Osteoblast (primary cell): ENCODE results near the gene CDRT15L2. TPM values are rescaled to one million over a fixed set of nuclear protein-coding genes. Genes with fewer than 3 reads are reported as not detected.
"Not testable (repeated sequence)": the region's sequence is repeated elsewhere in the genome, so short reads cannot be mapped to it uniquely, and the experiment has no call there.

Experiments used
- DNase-seq: peaks from one replicate; pipeline ENCODE4 v3.0.0; 2011; ENCODE audit warnings: low spot score, mixed read lengths; ENCODE audit not compliant: insufficient read length; ENCODE audit errors: missing footprints
- H2AFZ ChIP-seq: 2 replicates; pipeline ENCODE4 v1.6.0; 2011; ENCODE audit warnings: mild to moderate bottlenecking, low read length
- H3K27ac ChIP-seq: 2 replicates; pipeline ENCODE4 v1.5.1; 2011; ENCODE audit warnings: mild to moderate bottlenecking, low read depth, low read length, moderate library complexity
- H3K27me3 ChIP-seq: 2 replicates; pipeline ENCODE4 v1.6.0; 2012; ENCODE audit warnings: mild to moderate bottlenecking, control low read depth, inconsistent platforms, low read length, moderate library complexity; ENCODE audit not compliant: insufficient read depth
- H3K36me3 ChIP-seq: 2 replicates; pipeline ENCODE4 v1.5.1; 2011; ENCODE audit warnings: mild to moderate bottlenecking, low read length, control low read depth, moderate library complexity; ENCODE audit not compliant: insufficient read depth
- H3K4me1 ChIP-seq: 2 replicates; pipeline ENCODE4 v1.5.1; 2011; ENCODE audit warnings: mild to moderate bottlenecking, low read length, control low read depth, moderate library complexity; ENCODE audit not compliant: insufficient read depth
- H3K4me2 ChIP-seq: 2 replicates; pipeline ENCODE4 v1.6.0; 2011; ENCODE audit warnings: mild to moderate bottlenecking, low read length; ENCODE audit not compliant: insufficient read depth
- H3K4me3 ChIP-seq: fragments of 200-600 bp; sonication (generic); 3 replicates; pipeline ENCODE4 v1.5.1; 2012; ENCODE audit warnings: mild to moderate bottlenecking, low read length, inconsistent platforms; ENCODE audit not compliant: insufficient read depth
- H3K79me2 ChIP-seq: 2 replicates; pipeline ENCODE4 v1.6.0; 2012; ENCODE audit warnings: mild to moderate bottlenecking, low read length, control low read depth, inconsistent platforms; ENCODE audit not compliant: insufficient read depth
- H3K9me3 ChIP-seq: 2 replicates; pipeline ENCODE4 v1.5.1; 2011; ENCODE audit warnings: low read depth, low read length, control low read depth
- H4K20me1 ChIP-seq: 2 replicates; pipeline ENCODE4 v1.6.0; 2012; ENCODE audit warnings: mild to moderate bottlenecking, low read length, control low read depth; ENCODE audit not compliant: insufficient read depth
- CTCF ChIP-seq: IDR thresholded peaks from 2 replicates; pipeline ENCODE4 v1.5.1; 2011; ENCODE audit warnings: mild to moderate bottlenecking, low read depth, low read length, moderate library complexity; ENCODE audit errors: extremely low read depth
- total RNA-seq: library from RNA; depleted of rRNA; stranded (reverse); fragments of >200 nt; gene quantifications from 2 replicates; pipeline ENCODE4 v1.2.3, GENCODE V29; 2012

Gene CDRT15L2
- total RNA-seq, 1 donor = not detected

- H2AFZ ChIP-seq, H3K4me1 ChIP-seq, H3K4me3 ChIP-seq, DNase-seq, H3K36me3 ChIP-seq, H3K27me3 ChIP-seq, H3K4me2 ChIP-seq, H3K27ac ChIP-seq, H3K9me3 ChIP-seq, H4K20me1 ChIP-seq, H3K79me2 ChIP-seq: not testable (repeated sequence)
These were observed 9.4 kb downstream of the CDRT15L2 start for GRCh38 chr17:20588744-20589453.

DNA sequence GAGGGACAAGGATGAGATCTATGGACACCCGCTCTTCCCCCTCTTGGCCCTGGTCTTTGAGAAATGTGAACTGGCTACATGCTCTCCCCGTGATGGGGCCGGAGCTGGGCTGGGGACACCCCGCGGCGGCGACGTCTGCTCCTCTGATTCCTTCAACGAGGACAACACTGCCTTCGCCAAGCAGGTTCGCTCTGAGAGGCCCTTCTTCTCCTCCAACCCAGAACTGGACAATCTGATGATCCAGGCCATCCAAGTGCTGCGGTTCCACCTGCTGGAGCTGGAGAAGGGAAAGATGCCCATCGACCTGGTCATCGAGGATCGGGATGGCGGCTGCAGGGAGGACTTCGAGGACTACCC, 9.9 kb downstream of the CDRT15L2 start:
- not testable (repeated sequence) for H3K4me3 ChIP-seq, H3K27ac ChIP-seq, H2AFZ ChIP-seq, H3K27me3 ChIP-seq, H3K4me1 ChIP-seq, H3K4me2 ChIP-seq, H3K9me3 ChIP-seq, H4K20me1 ChIP-seq, DNase-seq, H3K36me3 ChIP-seq, H3K79me2 ChIP-seq

DNA sequence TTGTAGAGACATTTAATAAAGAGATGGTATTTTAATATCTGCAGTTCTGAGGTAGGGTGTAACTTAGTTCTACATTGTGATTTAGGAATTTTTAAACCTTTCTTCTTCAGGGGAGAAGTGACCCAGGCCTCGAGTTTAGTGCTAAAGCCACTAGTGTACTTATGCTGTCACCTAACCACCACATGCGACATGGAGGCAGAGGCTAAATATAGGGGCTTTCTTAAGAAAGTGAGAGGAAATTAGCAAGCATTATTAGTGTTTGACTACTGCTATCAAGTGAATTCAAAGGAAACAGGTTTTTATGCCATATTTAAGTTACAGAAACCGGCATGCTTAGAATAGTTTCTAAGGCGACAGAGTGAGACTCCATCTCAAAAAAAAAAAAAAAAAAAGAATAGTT, 11.5 kb downstream of the CDRT15L2 start:
- H3K79me2 ChIP-seq, H3K9me3 ChIP-seq, H3K27me3 ChIP-seq, H3K36me3 ChIP-seq, H3K4me2 ChIP-seq, DNase-seq, H3K27ac ChIP-seq, H3K4me1 ChIP-seq, H2AFZ ChIP-seq, H3K4me3 ChIP-seq, H4K20me1 ChIP-seq: not testable (repeated sequence)

- H3K4me1 ChIP-seq, DNase-seq, H2AFZ ChIP-seq, H3K79me2 ChIP-seq, H3K4me2 ChIP-seq, H3K27ac ChIP-seq, H3K9me3 ChIP-seq, H4K20me1 ChIP-seq, H3K36me3 ChIP-seq, H3K27me3 ChIP-seq, H3K4me3 ChIP-seq: not testable (repeated sequence)
These were observed 26.0 kb downstream of the CDRT15L2 start for GRCh38 chr17:20605568-20605967.

GRCh38 chr17:20609490-20609889, 30.0 kb downstream of the CDRT15L2 start:
- H3K79me2 ChIP-seq, H3K9me3 ChIP-seq, H3K27me3 ChIP-seq, H3K27ac ChIP-seq, H3K4me1 ChIP-seq, H3K4me2 ChIP-seq, H3K4me3 ChIP-seq, H4K20me1 ChIP-seq, H2AFZ ChIP-seq, H3K36me3 ChIP-seq, DNase-seq: not testable (repeated sequence)

DNA sequence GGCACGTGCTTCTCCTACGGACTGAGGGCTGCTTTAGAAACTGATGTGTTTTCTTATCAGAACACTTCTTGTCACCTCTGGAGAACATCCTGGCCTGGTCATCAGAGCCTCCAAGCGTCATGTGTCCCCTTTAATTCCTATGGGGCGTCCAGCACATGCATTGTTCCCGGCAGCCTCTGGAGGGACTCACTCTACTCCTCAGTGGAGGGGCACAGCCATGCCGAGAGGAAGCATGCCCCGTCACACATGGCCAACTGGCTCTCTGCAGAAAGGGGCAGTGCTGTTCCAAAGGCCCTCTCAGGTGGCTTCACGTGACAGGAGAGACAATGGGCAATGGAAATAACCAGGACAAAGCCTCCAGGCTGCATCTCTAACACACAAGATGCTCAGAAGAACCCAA, 31.8 kb downstream of the CDRT15L2 start:
- Histone ChIP-seq H3K27ac (no peak overlapping the region), H3K9me3 (no peaks in the 10 kb centered on the region), H3K79me2 (no peaks in the 10 kb centered on the region), H3K27me3 (no peaks in the 10 kb centered on the region), H3K4me2 (no peak overlapping the region), H3K4me3 (no peak overlapping the region), H4K20me1 (no peaks in the 10 kb centered on the region), H3K4me1 (no peaks in the 10 kb centered on the region), H2AFZ (no peak overlapping the region), H3K36me3 (no peaks in the 10 kb centered on the region)
- TF ChIP-seq CTCF = no peak
- DNase-seq = no peak
